WTC11 (cell line): ENCODE results near the gene PDCD6IP.
"Not testable (repeated sequence)": the region's sequence is repeated elsewhere in the genome, so short reads cannot be mapped to it uniquely, and the experiment has no call there.

Experiments
- ERG ChIP-seq: fragments of 250-450 bp; sonication (Bioruptor Pico); IDR thresholded peaks from 2 replicates; pipeline ENCODE4 v1.8.0; 2021; ENCODE audit warnings: mild to moderate bottlenecking
- ESRRA ChIP-seq: sonication (generic); formaldehyde crosslinking; IDR thresholded peaks from 2 replicates; pipeline ENCODE4 v1.8.1; 2022; ENCODE audit warnings: mild to moderate bottlenecking, missing genetic modification reagents, borderline replicate concordance
- GABPB1 ChIP-seq: sonication (generic); formaldehyde crosslinking; IDR thresholded peaks from 2 replicates; pipeline ENCODE4 v1.8.1; 2023; ENCODE audit warnings: mild to moderate bottlenecking, missing genetic modification reagents
- RELA ChIP-seq: sonication (generic); formaldehyde crosslinking; IDR thresholded peaks from 2 replicates; pipeline ENCODE4 v1.8.1; 2022; ENCODE audit warnings: missing genetic modification reagents, mild to moderate bottlenecking, borderline replicate concordance
- RORB ChIP-seq: fragments of 250-450 bp; sonication (Bioruptor Pico); IDR thresholded peaks from 2 replicates; pipeline ENCODE4 v1.9.0; 2021; ENCODE audit warnings: mild to moderate bottlenecking
- ZNF121 ChIP-seq: sonication (generic); formaldehyde crosslinking; IDR thresholded peaks from 2 replicates; pipeline ENCODE4 v1.8.0; 2023; ENCODE audit warnings: missing genetic modification reagents
- ZNF416 ChIP-seq: fragments of 250-450 bp; sonication (Bioruptor Pico); IDR thresholded peaks from 2 replicates; pipeline ENCODE4 v1.9.0; 2021; ENCODE audit warnings: mild to moderate bottlenecking, inconsistent platforms
- ZNF512 ChIP-seq: sonication (generic); formaldehyde crosslinking; IDR thresholded peaks from 2 replicates; pipeline ENCODE4 v1.8.1; 2022; ENCODE audit warnings: missing genetic modification reagents, borderline replicate concordance
- TF ChIP-seq, protein P1 (sequence below): sonication (generic); formaldehyde crosslinking; IDR thresholded peaks from 2 replicates; pipeline ENCODE4 v1.8.1; 2023; ENCODE audit warnings: mild to moderate bottlenecking, missing genetic modification reagents, moderate library complexity
- TF ChIP-seq, protein P2 (sequence below): fragments of 200-600 bp; IDR thresholded peaks from 2 replicates; pipeline ENCODE4 v1.8.0; 2022; ENCODE audit warnings: antibody characterized with exemption

GRCh38 chr3:33754391-33754790 lies 44.0 kb upstream of the PDCD6IP start:
- TF ChIP-seq RELA (CRISPR knock-in tag); ZNF121 (CRISPR knock-in tag); ERG (CRISPR knock-in tag); ESRRA (CRISPR knock-in tag); ZNF416; RORB; GABPB1 (CRISPR knock-in tag); ZNF512: not testable (repeated sequence)
- TF ChIP-seq, protein P1, sequence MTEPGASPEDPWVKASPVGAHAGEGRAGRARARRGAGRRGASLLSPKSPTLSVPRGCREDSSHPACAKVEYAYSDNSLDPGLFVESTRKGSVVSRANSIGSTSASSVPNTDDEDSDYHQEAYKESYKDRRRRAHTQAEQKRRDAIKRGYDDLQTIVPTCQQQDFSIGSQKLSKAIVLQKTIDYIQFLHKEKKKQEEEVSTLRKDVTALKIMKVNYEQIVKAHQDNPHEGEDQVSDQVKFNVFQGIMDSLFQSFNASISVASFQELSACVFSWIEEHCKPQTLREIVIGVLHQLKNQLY, result not testable (repeated sequence)
- TF ChIP-seq, protein P2, sequence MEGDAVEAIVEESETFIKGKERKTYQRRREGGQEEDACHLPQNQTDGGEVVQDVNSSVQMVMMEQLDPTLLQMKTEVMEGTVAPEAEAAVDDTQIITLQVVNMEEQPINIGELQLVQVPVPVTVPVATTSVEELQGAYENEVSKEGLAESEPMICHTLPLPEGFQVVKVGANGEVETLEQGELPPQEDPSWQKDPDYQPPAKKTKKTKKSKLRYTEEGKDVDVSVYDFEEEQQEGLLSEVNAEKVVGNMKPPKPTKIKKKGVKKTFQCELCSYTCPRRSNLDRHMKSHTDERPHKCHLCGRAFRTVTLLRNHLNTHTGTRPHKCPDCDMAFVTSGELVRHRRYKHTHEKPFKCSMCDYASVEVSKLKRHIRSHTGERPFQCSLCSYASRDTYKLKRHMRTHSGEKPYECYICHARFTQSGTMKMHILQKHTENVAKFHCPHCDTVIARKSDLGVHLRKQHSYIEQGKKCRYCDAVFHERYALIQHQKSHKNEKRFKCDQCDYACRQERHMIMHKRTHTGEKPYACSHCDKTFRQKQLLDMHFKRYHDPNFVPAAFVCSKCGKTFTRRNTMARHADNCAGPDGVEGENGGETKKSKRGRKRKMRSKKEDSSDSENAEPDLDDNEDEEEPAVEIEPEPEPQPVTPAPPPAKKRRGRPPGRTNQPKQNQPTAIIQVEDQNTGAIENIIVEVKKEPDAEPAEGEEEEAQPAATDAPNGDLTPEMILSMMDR, result not testable (repeated sequence)
